OCI-LY7 (cell line): ENCODE measurements around the gene SLC35G2. TPM values are rescaled to one million over a fixed set of nuclear protein-coding genes. Genes with fewer than 3 reads are reported as not detected.

Experiments used
- BruUV-seq: library from RNA; stranded (reverse); fragments of 400-500 nt; replicated peaks from 2 replicates; lab custom pipeline; 2021; lab: Mats Ljungman, UMichigan
- CTCF ChIA-PET: fragments of 300-600 bp; sonication (Branson Sonifier 250); formaldehyde crosslinking; loops from one replicate; lab custom pipeline; 2022; ENCODE audit warnings: antibody characterized with exemption; ENCODE audit not compliant: unreplicated experiment; lab: Charles Lee
- POLR2A ChIA-PET: fragments of 300-600 bp; sonication (Branson Sonifier 250); formaldehyde crosslinking; loops from one replicate; lab custom pipeline; 2022; ENCODE audit warnings: antibody characterized with exemption; lab: Charles Lee
- DNase-seq: peaks from one replicate; pipeline ENCODE4 v3.0.0-alpha.2; 2015; ENCODE audit warnings: low spot score
- H2AFZ ChIP-seq: fragments of 200-600 bp; sonication (generic), shearing (Covaris generic); 2 replicates; pipeline ENCODE4 v1.6.1; 2014; ENCODE audit warnings: mild to moderate bottlenecking, antibody characterized with exemption, low read length, moderate library complexity
- H3K27ac ChIP-seq: fragments of 200-600 bp; sonication (generic); 2 replicates; pipeline ENCODE4 v1.5.1; 2014; ENCODE audit warnings: mixed run types, low read depth, mild to moderate bottlenecking, moderate library complexity, low read length, inconsistent platforms; ENCODE audit not compliant: poor library complexity, severe bottlenecking
- H3K36me3 ChIP-seq: fragments of 200-600 bp; sonication (generic); 2 replicates; pipeline ENCODE4 v1.6.1; 2014; ENCODE audit warnings: mild to moderate bottlenecking, antibody characterized with exemption, low read length, moderate library complexity, mixed read lengths; ENCODE audit not compliant: insufficient read depth
- H3K4me1 ChIP-seq: fragments of 200-600 bp; sonication (generic); 2 replicates; pipeline ENCODE4 v1.5.1; 2014; ENCODE audit warnings: mild to moderate bottlenecking, low read length; ENCODE audit not compliant: insufficient read depth, poor library complexity, severe bottlenecking
- H3K4me2 ChIP-seq: fragments of 200-600 bp; sonication (generic); 2 replicates; pipeline ENCODE4 v1.6.1; 2014; ENCODE audit warnings: mild to moderate bottlenecking, low read length
- H3K4me3 ChIP-seq: fragments of 200-600 bp; sonication (generic); 2 replicates; pipeline ENCODE4 v1.5.1; 2014; ENCODE audit warnings: mild to moderate bottlenecking, low read depth, low read length; ENCODE audit not compliant: poor library complexity, severe bottlenecking
- H3K79me2 ChIP-seq: fragments of 200-600 bp; sonication (generic); 2 replicates; pipeline ENCODE4 v1.6.1; 2016; ENCODE audit warnings: low read depth, mild to moderate bottlenecking, low read length, moderate library complexity, mixed read lengths; ENCODE audit not compliant: insufficient read depth
- H3K9me2 ChIP-seq: fragments of 200-600 bp; sonication (generic); 2 replicates; pipeline ENCODE4 v1.6.1; 2016; ENCODE audit warnings: mild to moderate bottlenecking, low read length, mixed read lengths; ENCODE audit not compliant: insufficient read depth
- H3K9me3 ChIP-seq: fragments of 200-600 bp; sonication (generic); 2 replicates; pipeline ENCODE4 v1.6.1; 2014; ENCODE audit warnings: mild to moderate bottlenecking, mixed run types, low read length, mixed read lengths
- H4K20me1 ChIP-seq: fragments of 200-600 bp; sonication (generic); 2 replicates; pipeline ENCODE4 v1.6.1; 2014; ENCODE audit warnings: mild to moderate bottlenecking, antibody characterized with exemption, low read length, moderate library complexity, mixed read lengths; ENCODE audit not compliant: insufficient read depth
- CTCF ChIP-seq: fragments of 200-600 bp; sonication (generic); conservative IDR thresholded peaks from 2 replicates; pipeline ENCODE4 v1.5.1; 2014; ENCODE audit warnings: mild to moderate bottlenecking, antibody characterized with exemption, low read length, moderate library complexity, mixed read lengths
- EZH2phosphoT487 ChIP-seq: fragments of 200-600 bp; sonication (generic); IDR thresholded peaks from 2 replicates; pipeline ENCODE4 v1.6.1; 2018; ENCODE audit warnings: low read depth, borderline replicate concordance, mild to moderate bottlenecking, mixed run types, antibody characterized with exemption, low read length, moderate library complexity, mixed read lengths
- intact Hi-C: fragments of 100-400 bp; cut with micrococcal nuclease; formaldehyde crosslinking; loops from one replicate; pipeline ENCODE4 v1.10.0; 2022; ENCODE audit not compliant: unreplicated experiment
- total RNA-seq, 2 experiments: library from RNA; depleted of rRNA in 1 of 2; stranded (reverse); fragments of >200 nt in 1 of 2; shearing (Covaris generic) in 1 of 2; gene quantifications; 2 replicates each; pipeline ENCODE4 v1.2.3, GENCODE V29; 2014 to 2022

Gene SLC35G2
- total RNA-seq, 2 experiments from 2014 or later: 0.40 TPM; not detected in 1

- H3K79me2 ChIP-seq: peaks cover 65% of the 10 kb centered on the region
- peak within 1 kb of the TSS; percentile 100 for H3K4me2 ChIP-seq
- H3K27ac ChIP-seq: peak within 1 kb of the TSS; percentile 91
- intact Hi-C loops: loop anchor here (1.0 to 10.0 kb wide), 7 partner anchors 22 to 787 kb away; partner anchors contain the start of genes MSL2 and STAG1
- peaks cover 29% of the 10 kb centered on the region for H3K36me3 ChIP-seq
- peak within 1 kb of the TSS; percentile 84 for H3K4me3 ChIP-seq
- ChIA-PET POLR2A (interaction anchor here (0.5 to 3.6 kb wide), 29 partner anchors 9 to 674 kb away, joined by 3 to 35 read pairs (median 4); partner anchors contain the start of genes IL20RB, MSL2 and STAG1), CTCF (interaction anchor here (0.6 to 1.6 kb wide), 4 partner anchors 22 to 891 kb away, joined by 3 to 7 read pairs (median 4); partner anchors contain the start of genes PCCB and STAG1)
- peaks cover 7% of the 10 kb centered on the region; the same call in 1 of the 2 replicates for H3K9me3 ChIP-seq
- peaks cover 8% of the 10 kb centered on the region for H4K20me1 ChIP-seq
- TF ChIP-seq EZH2phosphoT487 (no peak), CTCF (peak; percentile 63)
- H3K4me1 ChIP-seq: peaks cover 43% of the 10 kb centered on the region
- DNase-seq: peak; percentile 98
- H2AFZ ChIP-seq: peak within 1 kb of the TSS; percentile 86
- H3K9me2 ChIP-seq: no peaks in the 10 kb centered on the region
- no TSS peak for BruUV-seq
These were observed 43.1 kb downstream of the SLC35G2 start, which contains the start of gene NCK1 for GRCh38 chr3:136861890-136862616. NCK1 (plus strand) TSS chr3:136862208; CDS start chr3:136928002, 65,794 bp downstream.

- Histone ChIP-seq H3K36me3 (peaks cover 29% of the 10 kb centered on the region), H3K9me2 (no peaks in the 10 kb centered on the region), H3K79me2 (peaks cover 72% of the 10 kb centered on the region), H2AFZ (peak overlapping the region; percentile 78), H3K9me3 (peaks cover under 1% of the 10 kb centered on the region; the same call in 1 of the 2 replicates), H3K27ac (peak overlapping the region; percentile 91), H4K20me1 (peaks cover 8% of the 10 kb centered on the region), H3K4me3 (peak overlapping the region; percentile 84), H3K4me2 (peak overlapping the region; percentile 100), H3K4me1 (peaks cover 49% of the 10 kb centered on the region)
- CTCF ChIA-PET: interaction anchor here (1.5 to 1.6 kb wide), 2 partner anchors 21 to 110 kb away, joined by 6 to 7 read pairs; partner anchors contain the start of gene STAG1
- BruUV-seq: no TSS peak
- peak; percentile 68 for DNase-seq
- POLR2A ChIA-PET: interaction anchor here (0.5 to 3.6 kb wide), 18 partner anchors 12 to 478 kb away, joined by 3 to 35 read pairs (median 4); partner anchors contain the start of gene IL20RB
- TF ChIP-seq CTCF: 0 out of 2 replicates have a peak, but pooled peaks have one; percentile 37
- TF ChIP-seq EZH2phosphoT487: no peak
- intact Hi-C loops: loop anchor here (1.0 to 10.0 kb wide), 7 partner anchors 22 to 788 kb away; partner anchors contain the start of genes MSL2 and STAG1
These were observed 43.8 kb downstream of the SLC35G2 start for GRCh38 chr3:136862617-136863322.
